ENCODE results near the gene CDC34. TPM values are rescaled to one million over a fixed set of nuclear protein-coding genes. Genes with fewer than 3 reads are reported as not detected.
A peak's percentile ranks its signal among the peaks of the same experiment; 100 is the strongest.

CDC34 gene
- total RNA-seq, 1 experiment from 2014 or later, result 112 TPM

GRCh38 chr19:489418-490196, 42.0 kb upstream of the CDC34 start:
- Histone ChIP-seq H3K14ac (ENCODE audit: insufficient read depth, low read length) (no peak overlapping the region; the same call in 1 of the 2 replicates), H3K4me1 (ENCODE audit: insufficient read depth, low read length) (no peaks in the 10 kb centered on the region; the same call in 1 of the 2 replicates), H2AK5ac (ENCODE audit: insufficient read length, low read length) (no peak overlapping the region), H3K56ac (ENCODE audit: insufficient read length, low read depth, low read length) (no peak overlapping the region), H3K27ac (ENCODE audit: insufficient read length, low read depth, low read length) (no peak overlapping the region), H4K8ac (replicated peaks; ENCODE audit: insufficient read length, low read depth, low read length) (no peak overlapping the region), H2AFZ (ENCODE audit: low read length) (no peak overlapping the region), H4K5ac (ENCODE audit: insufficient read length, low read depth, low read length) (no peak overlapping the region), H3K9ac (ENCODE audit: extremely low read depth, insufficient read length, low read length) (no peak overlapping the region), H3K23ac (ENCODE audit: insufficient read length, low read depth, low read length) (no peak overlapping the region), H2BK120ac (ENCODE audit: low read depth, low read length, poor library complexity, severe bottlenecking) (no peak overlapping the region), H3K18ac (ENCODE audit: insufficient read length, low read depth, low read length) (no peak overlapping the region), H4K20me1 (ENCODE audit: control insufficient read depth, insufficient read depth, insufficient read length) (peaks cover 4% of the 10 kb centered on the region), H2BK20ac (ENCODE audit: low read depth, low read length, poor library complexity, severe bottlenecking) (no peak overlapping the region), H3K79me1 (ENCODE audit: insufficient read depth, low read depth, low read length, poor library complexity, severe bottlenecking) (no peaks in the 10 kb centered on the region), H4K91ac (ENCODE audit: insufficient read length, low read depth, low read length) (no peak overlapping the region), H2BK5ac (ENCODE audit: insufficient read length, low read length) (no peak overlapping the region), H3T11ph (ENCODE audit: low read length) (no peak overlapping the region), H3K4me2 (ENCODE audit: insufficient read depth, insufficient read length, low read length) (peak overlapping the region; percentile 10), H2BK12ac (ENCODE audit: insufficient read length, low read depth, low read length) (no peak overlapping the region), H3K27me3 (ENCODE audit: insufficient read depth, low read length) (no peaks in the 10 kb centered on the region), H3K23me2 (ENCODE audit: insufficient read length, low read depth, low read length, poor library complexity, severe bottlenecking) (peaks cover 4% of the 10 kb centered on the region), H3K79me2 (ENCODE audit: insufficient read depth, low read length) (no peaks in the 10 kb centered on the region), H3K4ac (ENCODE audit: low read depth, low read length) (no peak overlapping the region), H3K9me3 (ENCODE audit: control insufficient read depth, low read depth, low read length) (no peaks in the 10 kb centered on the region), H2BK15ac (ENCODE audit: low read depth, low read length) (no peak overlapping the region)
- Mint-ChIP-seq H3K36me3 (ENCODE audit: insufficient read depth in 1 of 3, low read depth in 3 of 3) (no peaks in the 10 kb centered on the region), H3K4me1 (peaks cover 16 to 35% of the 10 kb centered on the region in 2 experiments), H3K27ac (peak overlapping the region in 2 of 3 experiments; percentile 62 to 68; a peak in 2 of 7 replicates), H3K4me3 (peak overlapping the region; percentile 78 to 85), H3K9me3 (peaks cover 3 to 4% of the 10 kb centered on the region in 2 experiments; a peak in 2 of 5 replicates), H3K27me3 (ENCODE audit: low read depth) (peaks cover 19% of the 10 kb centered on the region)
- TF ChIP-seq, protein P1, sequence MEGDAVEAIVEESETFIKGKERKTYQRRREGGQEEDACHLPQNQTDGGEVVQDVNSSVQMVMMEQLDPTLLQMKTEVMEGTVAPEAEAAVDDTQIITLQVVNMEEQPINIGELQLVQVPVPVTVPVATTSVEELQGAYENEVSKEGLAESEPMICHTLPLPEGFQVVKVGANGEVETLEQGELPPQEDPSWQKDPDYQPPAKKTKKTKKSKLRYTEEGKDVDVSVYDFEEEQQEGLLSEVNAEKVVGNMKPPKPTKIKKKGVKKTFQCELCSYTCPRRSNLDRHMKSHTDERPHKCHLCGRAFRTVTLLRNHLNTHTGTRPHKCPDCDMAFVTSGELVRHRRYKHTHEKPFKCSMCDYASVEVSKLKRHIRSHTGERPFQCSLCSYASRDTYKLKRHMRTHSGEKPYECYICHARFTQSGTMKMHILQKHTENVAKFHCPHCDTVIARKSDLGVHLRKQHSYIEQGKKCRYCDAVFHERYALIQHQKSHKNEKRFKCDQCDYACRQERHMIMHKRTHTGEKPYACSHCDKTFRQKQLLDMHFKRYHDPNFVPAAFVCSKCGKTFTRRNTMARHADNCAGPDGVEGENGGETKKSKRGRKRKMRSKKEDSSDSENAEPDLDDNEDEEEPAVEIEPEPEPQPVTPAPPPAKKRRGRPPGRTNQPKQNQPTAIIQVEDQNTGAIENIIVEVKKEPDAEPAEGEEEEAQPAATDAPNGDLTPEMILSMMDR (conservative IDR thresholded peaks at IDR 0.05), result no peak
- no CpG with 5 or more reads among the region's 61 CpGs for WGBS (ENCODE audit: extremely low coverage, insufficient read length, low lambda C conversion rate)
- DNase-seq, result peak; percentile 64

Data from H9 (cell line).